ENCODE measurements around the gene KCNT2.

DNA sequence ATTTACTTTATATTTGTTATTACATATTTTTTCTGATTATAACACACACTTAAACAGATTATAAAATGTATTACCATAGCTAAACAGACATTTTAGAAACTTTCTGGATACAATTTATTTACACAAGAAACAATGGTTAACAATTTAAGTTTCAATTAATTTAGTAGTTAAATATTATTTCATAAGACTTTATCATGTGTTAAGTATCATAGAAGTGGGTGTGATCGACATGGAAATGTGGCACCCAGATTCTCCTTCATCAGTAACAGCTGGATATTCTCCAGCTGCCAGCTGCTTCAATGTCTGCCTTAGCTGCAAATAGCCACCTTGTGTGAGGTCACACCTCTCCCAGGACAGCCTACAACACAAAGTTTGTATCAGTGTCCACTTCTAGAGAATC lies 97.8 kb downstream of the KCNT2 start:
- TF ChIP-seq POLR2A (IDR thresholded peaks at IDR 0.05; ENCODE audit: low read depth, low read length), result no peak
- TF ChIP-seq, protein P1, sequence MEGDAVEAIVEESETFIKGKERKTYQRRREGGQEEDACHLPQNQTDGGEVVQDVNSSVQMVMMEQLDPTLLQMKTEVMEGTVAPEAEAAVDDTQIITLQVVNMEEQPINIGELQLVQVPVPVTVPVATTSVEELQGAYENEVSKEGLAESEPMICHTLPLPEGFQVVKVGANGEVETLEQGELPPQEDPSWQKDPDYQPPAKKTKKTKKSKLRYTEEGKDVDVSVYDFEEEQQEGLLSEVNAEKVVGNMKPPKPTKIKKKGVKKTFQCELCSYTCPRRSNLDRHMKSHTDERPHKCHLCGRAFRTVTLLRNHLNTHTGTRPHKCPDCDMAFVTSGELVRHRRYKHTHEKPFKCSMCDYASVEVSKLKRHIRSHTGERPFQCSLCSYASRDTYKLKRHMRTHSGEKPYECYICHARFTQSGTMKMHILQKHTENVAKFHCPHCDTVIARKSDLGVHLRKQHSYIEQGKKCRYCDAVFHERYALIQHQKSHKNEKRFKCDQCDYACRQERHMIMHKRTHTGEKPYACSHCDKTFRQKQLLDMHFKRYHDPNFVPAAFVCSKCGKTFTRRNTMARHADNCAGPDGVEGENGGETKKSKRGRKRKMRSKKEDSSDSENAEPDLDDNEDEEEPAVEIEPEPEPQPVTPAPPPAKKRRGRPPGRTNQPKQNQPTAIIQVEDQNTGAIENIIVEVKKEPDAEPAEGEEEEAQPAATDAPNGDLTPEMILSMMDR (IDR thresholded peaks at IDR 0.05; ENCODE audit: extremely low read depth in 1 of 2, insufficient read depth in 1 of 2, low read depth in 1 of 2, low read length in 2 of 2), result no peak
- TF ChIP-seq POLR2AphosphoS5 (IDR thresholded peaks at IDR 0.05; ENCODE audit: insufficient read depth, low read depth, low read length), result no peak
- TF ChIP-seq EZH2 (IDR thresholded peaks at IDR 0.05; ENCODE audit: borderline replicate concordance, low read depth, low read length, severe bottlenecking), result no peak
- TF ChIP-seq, protein P2, sequence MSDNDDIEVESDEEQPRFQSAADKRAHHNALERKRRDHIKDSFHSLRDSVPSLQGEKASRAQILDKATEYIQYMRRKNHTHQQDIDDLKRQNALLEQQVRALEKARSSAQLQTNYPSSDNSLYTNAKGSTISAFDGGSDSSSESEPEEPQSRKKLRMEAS (IDR thresholded peaks at IDR 0.05; ENCODE audit: insufficient read depth, insufficient read length), result no peak
- no peak for TF ChIP-seq MYC (IDR thresholded peaks at IDR 0.05; ENCODE audit: low read depth, low read length)
- no peak for TF ChIP-seq GATA2 (IDR thresholded peaks at IDR 0.05; ENCODE audit: insufficient read depth, insufficient read length, low read depth, low read length)
